Measurements from ENCODE around the gene TPGS1.

The TPGS1 gene

GRCh38 chr19:519449-519865, 12.2 kb downstream of the TPGS1 start:
- DNase-seq (ENCODE audit: low spot score): no peak

- DNase-seq (ENCODE audit: low spot score): no peak
Measured at GRCh38 chr19:522726-523125, 15.4 kb downstream of the TPGS1 start.

GRCh38 chr19:524062-524674, 16.9 kb downstream of the TPGS1 start:
- no peak for DNase-seq (ENCODE audit: low spot score)

- no peak for DNase-seq (ENCODE audit: low spot score)
Measured at GRCh38 chr19:525029-525428, 17.7 kb downstream of the TPGS1 start.

GRCh38 chr19:525857-526419, 18.6 kb downstream of the TPGS1 start:
- DNase-seq (ENCODE audit: low spot score): no peak

GRCh38 chr19:530134-531008, 23.1 kb downstream of the TPGS1 start:
- no peak for DNase-seq (ENCODE audit: low spot score)

GRCh38 chr19:531009-531752, 23.9 kb downstream of the TPGS1 start:
- DNase-seq (ENCODE audit: low spot score): peak; percentile 100

GRCh38 chr19:531753-532560, 24.7 kb downstream of the TPGS1 start, which contains the start of gene CDC34:
Gene CDC34, plus strand, starts transcription at chr19:531760. Its CDS starts 172 bp downstream, at chr19:531932.
- DNase-seq (ENCODE audit: low spot score): peak; percentile 54

- peak; percentile 78 for DNase-seq (ENCODE audit: low spot score)
Measured at GRCh38 chr19:532561-533363, 25.5 kb downstream of the TPGS1 start.

GRCh38 chr19:533364-534058, 26.2 kb downstream of the TPGS1 start:
- no peak for DNase-seq (ENCODE audit: low spot score)

- DNase-seq (ENCODE audit: low spot score): no peak
Measured at GRCh38 chr19:534088-534487, 26.8 kb downstream of the TPGS1 start.

GRCh38 chr19:535017-535835, 27.9 kb downstream of the TPGS1 start:
- no peak for DNase-seq (ENCODE audit: low spot score)

- DNase-seq (ENCODE audit: low spot score): no peak
Measured at GRCh38 chr19:536031-536880, 29.0 kb downstream of the TPGS1 start.

GRCh38 chr19:536881-537404, 29.6 kb downstream of the TPGS1 start:
- no peak for DNase-seq (ENCODE audit: low spot score)

- DNase-seq (ENCODE audit: low spot score): no peak
Measured at GRCh38 chr19:538641-539428, 31.5 kb downstream of the TPGS1 start.

- no peak for DNase-seq (ENCODE audit: low spot score)
Measured at GRCh38 chr19:539429-540030, 32.2 kb downstream of the TPGS1 start.

All from GM03348 (cell line).